Measurements from ENCODE around the gene CIPC.

Gene CIPC

DNA sequence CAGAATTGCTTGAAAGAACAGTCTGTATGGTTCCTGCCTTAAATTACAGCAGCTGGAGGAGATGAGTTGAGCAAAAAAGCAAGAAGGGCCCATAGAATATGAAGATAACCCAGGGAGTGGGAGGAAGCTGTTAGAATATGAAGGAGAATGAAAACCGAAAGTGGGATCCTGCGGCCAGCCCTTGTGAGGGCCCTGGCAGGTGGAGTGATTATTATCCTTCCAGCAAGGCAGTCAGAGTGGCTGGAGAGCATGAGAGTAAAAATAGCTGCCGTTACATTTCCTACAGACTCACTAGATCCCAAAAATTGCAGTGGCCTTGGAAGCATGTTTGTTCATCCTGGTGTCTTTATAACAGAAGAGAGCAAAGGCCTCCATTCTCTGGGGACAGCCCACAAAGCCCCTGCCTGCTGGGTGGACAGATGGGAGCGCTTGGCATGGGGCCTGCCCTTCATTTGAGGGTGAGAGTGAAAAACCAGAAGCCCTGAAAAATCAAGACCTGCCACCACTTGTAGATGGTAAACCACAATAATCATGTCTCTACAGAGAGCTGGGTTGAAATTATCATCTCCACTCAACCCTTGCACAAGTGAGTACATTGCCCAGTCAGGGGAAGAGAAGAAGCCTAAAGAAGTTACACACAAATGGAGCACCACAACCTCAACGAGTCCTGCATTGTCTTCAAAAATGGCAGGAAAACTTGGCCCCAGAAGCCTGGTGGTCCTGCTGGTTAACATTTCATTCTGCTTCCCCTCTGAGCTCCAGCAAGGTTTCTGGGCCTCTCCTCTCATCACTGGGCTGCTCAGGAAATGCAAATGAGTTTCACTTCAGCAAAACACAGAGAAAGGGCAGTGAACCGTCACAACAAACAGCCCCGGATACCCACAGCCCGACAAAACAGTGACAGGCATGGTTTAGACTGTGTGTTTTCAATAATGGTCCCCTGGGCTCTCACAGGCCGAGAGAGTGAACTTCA, 23.0 kb downstream of the CIPC start:
- no peak overlapping the region for H3K27ac ChIP-seq
- TF ChIP-seq ZFX (IDR thresholded peaks at IDR 0.05): no peak
- TF ChIP-seq, protein P1, sequence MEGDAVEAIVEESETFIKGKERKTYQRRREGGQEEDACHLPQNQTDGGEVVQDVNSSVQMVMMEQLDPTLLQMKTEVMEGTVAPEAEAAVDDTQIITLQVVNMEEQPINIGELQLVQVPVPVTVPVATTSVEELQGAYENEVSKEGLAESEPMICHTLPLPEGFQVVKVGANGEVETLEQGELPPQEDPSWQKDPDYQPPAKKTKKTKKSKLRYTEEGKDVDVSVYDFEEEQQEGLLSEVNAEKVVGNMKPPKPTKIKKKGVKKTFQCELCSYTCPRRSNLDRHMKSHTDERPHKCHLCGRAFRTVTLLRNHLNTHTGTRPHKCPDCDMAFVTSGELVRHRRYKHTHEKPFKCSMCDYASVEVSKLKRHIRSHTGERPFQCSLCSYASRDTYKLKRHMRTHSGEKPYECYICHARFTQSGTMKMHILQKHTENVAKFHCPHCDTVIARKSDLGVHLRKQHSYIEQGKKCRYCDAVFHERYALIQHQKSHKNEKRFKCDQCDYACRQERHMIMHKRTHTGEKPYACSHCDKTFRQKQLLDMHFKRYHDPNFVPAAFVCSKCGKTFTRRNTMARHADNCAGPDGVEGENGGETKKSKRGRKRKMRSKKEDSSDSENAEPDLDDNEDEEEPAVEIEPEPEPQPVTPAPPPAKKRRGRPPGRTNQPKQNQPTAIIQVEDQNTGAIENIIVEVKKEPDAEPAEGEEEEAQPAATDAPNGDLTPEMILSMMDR (conservative IDR thresholded peaks at IDR 0.05): no peak

DNA sequence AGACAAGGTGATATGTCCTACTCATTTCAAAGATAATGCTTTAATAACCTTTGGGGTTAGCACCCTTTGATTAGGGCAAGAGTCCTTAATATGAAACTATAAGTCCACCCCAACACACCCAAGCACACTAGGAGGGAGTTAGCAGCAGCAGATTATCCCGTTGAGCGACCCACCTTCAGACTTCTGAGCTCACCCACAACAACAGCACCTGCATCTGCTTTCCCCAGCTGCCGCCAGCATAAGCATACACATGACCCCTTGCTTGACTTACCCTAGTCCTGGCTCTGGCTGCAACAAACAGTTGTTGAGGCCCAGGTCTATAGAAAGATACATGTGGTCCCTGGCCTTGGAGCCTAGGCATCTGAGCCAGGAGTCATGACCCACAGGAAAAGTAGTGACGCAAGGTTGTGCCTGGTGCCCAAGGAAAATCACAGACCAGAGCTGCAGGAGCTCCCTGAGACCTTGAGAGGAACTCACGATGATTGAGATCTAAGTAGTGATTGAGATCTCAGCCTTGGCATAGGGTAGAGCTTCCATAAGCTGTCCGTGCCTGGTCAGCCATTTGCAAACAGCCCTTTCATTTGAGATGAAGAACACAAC, 24.6 kb downstream of the CIPC start:
- no peak overlapping the region for H3K27ac ChIP-seq
- TF ChIP-seq, protein P1 (conservative IDR thresholded peaks at IDR 0.05): no peak
- TF ChIP-seq ZFX (IDR thresholded peaks at IDR 0.05): no peak

GRCh38 chr14:77123381-77124325, 25.6 kb downstream of the CIPC start:
- TF ChIP-seq ZFX (IDR thresholded peaks at IDR 0.05): no peak
- TF ChIP-seq, protein P1 (conservative IDR thresholded peaks at IDR 0.05): no peak
- H3K27ac ChIP-seq: no peak overlapping the region

- no peak for TF ChIP-seq ZFX (IDR thresholded peaks at IDR 0.05)
- TF ChIP-seq, protein P1 (conservative IDR thresholded peaks at IDR 0.05): no peak
- no peak overlapping the region for H3K27ac ChIP-seq
Measured at GRCh38 chr14:77124345-77125280, 26.6 kb downstream of the CIPC start.

DNA sequence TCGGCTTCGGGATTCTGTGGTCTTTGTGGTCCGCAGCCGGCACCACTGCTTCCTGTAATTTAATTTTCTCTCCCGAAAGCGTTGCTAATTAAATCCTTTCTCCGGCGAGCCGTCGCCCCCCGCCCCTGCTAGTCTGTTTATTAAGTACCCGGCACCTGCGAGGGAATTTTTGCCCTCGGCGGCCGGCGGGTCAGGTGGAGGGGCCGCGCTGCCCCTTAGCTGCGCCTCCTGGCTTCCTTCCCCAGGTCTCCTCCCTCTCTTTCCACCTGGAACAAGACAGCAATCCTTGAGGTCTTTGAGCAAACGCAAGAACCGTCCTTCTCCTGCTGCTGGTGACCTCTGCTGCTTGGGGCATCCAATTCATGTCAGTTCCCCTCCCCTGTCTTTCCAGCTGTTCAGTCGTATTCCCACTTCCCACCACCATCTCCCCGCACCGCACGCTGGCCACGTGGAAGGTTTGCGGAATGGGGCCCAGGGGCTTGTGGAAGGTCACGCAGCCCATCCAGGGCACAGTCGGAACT, 27.3 kb downstream of the CIPC start:
- no peak overlapping the region for H3K27ac ChIP-seq
- TF ChIP-seq ZFX (IDR thresholded peaks at IDR 0.05): no peak
- TF ChIP-seq, protein P1 (conservative IDR thresholded peaks at IDR 0.05): no peak

- TF ChIP-seq, protein P1 (conservative IDR thresholded peaks at IDR 0.05): no peak
- TF ChIP-seq ZFX (IDR thresholded peaks at IDR 0.05): no peak
- H3K27ac ChIP-seq: no peak overlapping the region
Measured at GRCh38 chr14:77125823-77126325, 27.8 kb downstream of the CIPC start.

All from C4-2B (cell line).